SK-N-SH treated with all-trans-retinoic acid at 6 μM for 48 hours (cell line): ENCODE results near the gene SCFD2.

Experiments used
- ARNTL ChIP-seq: fragments of 450-650 bp; formaldehyde crosslinking; IDR thresholded peaks from 2 replicates; pipeline ENCODE4 v1.5.0; 2020; ENCODE audit warnings: low read depth, mild to moderate bottlenecking, moderate library complexity, borderline replicate concordance
- ZC3H10 ChIP-seq: fragments of 250-450 bp; sonication (Bioruptor Pico); IDR thresholded peaks from 2 replicates; pipeline ENCODE4 v1.5.1; 2021; ENCODE audit warnings: mild to moderate bottlenecking, moderate library complexity
- ZFP30 ChIP-seq: fragments of 450-650 bp; formaldehyde crosslinking; IDR thresholded peaks from 2 replicates; pipeline ENCODE4 v1.5.0; 2022; ENCODE audit warnings: mild to moderate bottlenecking, moderate library complexity
- ZNF565 ChIP-seq: fragments of 450-650 bp; formaldehyde crosslinking; conservative IDR thresholded peaks from 2 replicates; pipeline ENCODE4 v1.5.0; 2020; ENCODE audit warnings: low read depth, mild to moderate bottlenecking, moderate library complexity
- ZNF70 ChIP-seq: fragments of 450-650 bp; formaldehyde crosslinking; IDR thresholded peaks from 2 replicates; pipeline ENCODE4 v1.5.0; 2020; ENCODE audit warnings: mild to moderate bottlenecking, moderate library complexity
- TF ChIP-seq, protein P1 (sequence below): fragments of 250-450 bp; sonication (Bioruptor Pico); IDR thresholded peaks from 2 replicates; pipeline ENCODE4 v1.8.0; 2020; ENCODE audit warnings: mild to moderate bottlenecking, moderate library complexity, borderline replicate concordance
- TF ChIP-seq, protein P2 (sequence below): fragments of 250-450 bp; sonication (Bioruptor Pico); IDR thresholded peaks from 2 replicates; pipeline ENCODE4 v1.8.0; 2021; ENCODE audit warnings: low read depth, mild to moderate bottlenecking, moderate library complexity, borderline replicate concordance
- TF ChIP-seq, protein P3 (sequence below): fragments of 250-450 bp; sonication (Bioruptor Pico); IDR thresholded peaks from 2 replicates; pipeline ENCODE4 v1.5.1; 2020; ENCODE audit warnings: low read depth, mild to moderate bottlenecking, moderate library complexity
- TF ChIP-seq, protein P4 (sequence below): fragments of 250-450 bp; sonication (Bioruptor Pico); IDR thresholded peaks from 2 replicates; pipeline ENCODE4 v1.5.1; 2021; ENCODE audit warnings: mild to moderate bottlenecking, moderate library complexity

DNA sequence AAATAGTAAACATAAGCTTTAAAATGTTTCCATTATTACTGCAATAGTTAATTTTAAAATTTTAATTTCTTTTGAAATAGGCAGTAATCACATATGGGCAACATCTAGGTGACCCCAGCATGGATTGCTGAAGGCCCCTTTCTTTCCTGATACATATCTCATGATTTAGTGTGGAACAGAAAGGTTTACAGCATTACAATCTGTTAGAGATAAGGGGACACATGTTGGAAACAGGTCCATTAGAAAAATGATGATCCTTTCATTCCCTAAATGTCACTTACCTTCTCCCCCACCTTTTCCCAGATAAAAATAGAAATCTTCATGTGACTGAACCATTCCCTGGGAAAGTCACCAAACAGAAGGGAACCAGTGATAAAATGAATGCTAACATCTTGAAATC lies 413.3 kb downstream of the SCFD2 start:
- TF ChIP-seq ARNTL (no peak), ZNF565 (CRISPR knock-in tag) (no peak), ZNF70 (CRISPR knock-in tag) (no peak), ZFP30 (CRISPR knock-in tag) (no peak), ZC3H10 (CRISPR knock-in tag) (no peak)
- TF ChIP-seq, protein P1, sequence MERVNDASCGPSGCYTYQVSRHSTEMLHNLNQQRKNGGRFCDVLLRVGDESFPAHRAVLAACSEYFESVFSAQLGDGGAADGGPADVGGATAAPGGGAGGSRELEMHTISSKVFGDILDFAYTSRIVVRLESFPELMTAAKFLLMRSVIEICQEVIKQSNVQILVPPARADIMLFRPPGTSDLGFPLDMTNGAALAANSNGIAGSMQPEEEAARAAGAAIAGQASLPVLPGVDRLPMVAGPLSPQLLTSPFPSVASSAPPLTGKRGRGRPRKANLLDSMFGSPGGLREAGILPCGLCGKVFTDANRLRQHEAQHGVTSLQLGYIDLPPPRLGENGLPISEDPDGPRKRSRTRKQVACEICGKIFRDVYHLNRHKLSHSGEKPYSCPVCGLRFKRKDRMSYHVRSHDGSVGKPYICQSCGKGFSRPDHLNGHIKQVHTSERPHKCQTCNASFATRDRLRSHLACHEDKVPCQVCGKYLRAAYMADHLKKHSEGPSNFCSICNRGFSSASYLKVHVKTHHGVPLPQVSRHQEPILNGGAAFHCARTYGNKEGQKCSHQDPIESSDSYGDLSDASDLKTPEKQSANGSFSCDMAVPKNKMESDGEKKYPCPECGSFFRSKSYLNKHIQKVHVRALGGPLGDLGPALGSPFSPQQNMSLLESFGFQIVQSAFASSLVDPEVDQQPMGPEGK = no peak
- TF ChIP-seq, protein P2, sequence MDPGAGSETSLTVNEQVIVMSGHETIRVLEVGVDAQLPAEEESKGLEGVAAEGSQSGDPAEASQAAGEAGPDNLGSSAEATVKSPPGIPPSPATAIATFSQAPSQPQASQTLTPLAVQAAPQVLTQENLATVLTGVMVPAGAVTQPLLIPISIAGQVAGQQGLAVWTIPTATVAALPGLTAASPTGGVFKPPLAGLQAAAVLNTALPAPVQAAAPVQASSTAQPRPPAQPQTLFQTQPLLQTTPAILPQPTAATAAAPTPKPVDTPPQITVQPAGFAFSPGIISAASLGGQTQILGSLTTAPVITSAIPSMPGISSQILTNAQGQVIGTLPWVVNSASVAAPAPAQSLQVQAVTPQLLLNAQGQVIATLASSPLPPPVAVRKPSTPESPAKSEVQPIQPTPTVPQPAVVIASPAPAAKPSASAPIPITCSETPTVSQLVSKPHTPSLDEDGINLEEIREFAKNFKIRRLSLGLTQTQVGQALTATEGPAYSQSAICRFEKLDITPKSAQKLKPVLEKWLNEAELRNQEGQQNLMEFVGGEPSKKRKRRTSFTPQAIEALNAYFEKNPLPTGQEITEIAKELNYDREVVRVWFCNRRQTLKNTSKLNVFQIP (CRISPR knock-in tag) = no peak
- TF ChIP-seq, protein P3, sequence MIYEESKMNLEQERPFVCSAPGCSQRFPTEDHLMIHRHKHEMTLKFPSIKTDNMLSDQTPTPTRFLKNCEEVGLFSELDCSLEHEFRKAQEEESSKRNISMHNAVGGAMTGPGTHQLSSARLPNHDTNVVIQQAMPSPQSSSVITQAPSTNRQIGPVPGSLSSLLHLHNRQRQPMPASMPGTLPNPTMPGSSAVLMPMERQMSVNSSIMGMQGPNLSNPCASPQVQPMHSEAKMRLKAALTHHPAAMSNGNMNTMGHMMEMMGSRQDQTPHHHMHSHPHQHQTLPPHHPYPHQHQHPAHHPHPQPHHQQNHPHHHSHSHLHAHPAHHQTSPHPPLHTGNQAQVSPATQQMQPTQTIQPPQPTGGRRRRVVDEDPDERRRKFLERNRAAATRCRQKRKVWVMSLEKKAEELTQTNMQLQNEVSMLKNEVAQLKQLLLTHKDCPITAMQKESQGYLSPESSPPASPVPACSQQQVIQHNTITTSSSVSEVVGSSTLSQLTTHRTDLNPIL = no peak
- TF ChIP-seq, protein P4, sequence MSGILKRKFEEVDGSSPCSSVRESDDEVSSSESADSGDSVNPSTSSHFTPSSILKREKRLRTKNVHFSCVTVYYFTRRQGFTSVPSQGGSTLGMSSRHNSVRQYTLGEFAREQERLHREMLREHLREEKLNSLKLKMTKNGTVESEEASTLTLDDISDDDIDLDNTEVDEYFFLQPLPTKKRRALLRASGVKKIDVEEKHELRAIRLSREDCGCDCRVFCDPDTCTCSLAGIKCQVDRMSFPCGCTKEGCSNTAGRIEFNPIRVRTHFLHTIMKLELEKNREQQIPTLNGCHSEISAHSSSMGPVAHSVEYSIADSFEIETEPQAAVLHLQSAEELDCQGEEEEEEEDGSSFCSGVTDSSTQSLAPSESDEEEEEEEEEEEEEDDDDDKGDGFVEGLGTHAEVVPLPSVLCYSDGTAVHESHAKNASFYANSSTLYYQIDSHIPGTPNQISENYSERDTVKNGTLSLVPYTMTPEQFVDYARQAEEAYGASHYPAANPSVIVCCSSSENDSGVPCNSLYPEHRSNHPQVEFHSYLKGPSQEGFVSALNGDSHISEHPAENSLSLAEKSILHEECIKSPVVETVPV (CRISPR knock-in tag) = no peak
